Hepatocyte (in vitro differentiated cells): ENCODE data around the gene NRP1. TPM values are rescaled to one million over a fixed set of nuclear protein-coding genes. Genes with fewer than 3 reads are reported as not detected.
"Not testable (repeated sequence)": the region's sequence is repeated elsewhere in the genome, so short reads cannot be mapped to it uniquely, and the experiment has no call there.

Source experiments
- DNase-seq: peaks from one replicate; pipeline ENCODE4 v3.0.0-alpha.2; 2016; ENCODE audit warnings: low spot score
- H2AFZ ChIP-seq: fragments of 200-600 bp; sonication (generic); 2 replicates; pipeline ENCODE4 v1.6.0; 2016; ENCODE audit warnings: antibody characterized with exemption, mild to moderate bottlenecking
- H3K27ac ChIP-seq: fragments of 200-600 bp; sonication (generic); 2 replicates; pipeline ENCODE4 v1.5.1; 2016; ENCODE audit warnings: mild to moderate bottlenecking
- H3K27me3 ChIP-seq: fragments of 200-600 bp; sonication (generic); 2 replicates; pipeline ENCODE4 v1.6.1; 2016
- H3K36me3 ChIP-seq: fragments of 200-600 bp; sonication (generic); replicated peaks from 2 replicates; pipeline ENCODE4 v1.5.1; 2016; ENCODE audit warnings: low read depth; ENCODE audit not compliant: insufficient read depth
- H3K4me1 ChIP-seq: fragments of 200-600 bp; sonication (generic); 2 replicates; pipeline ENCODE4 v1.5.1; 2016; ENCODE audit warnings: mild to moderate bottlenecking, moderate library complexity; ENCODE audit not compliant: insufficient read depth
- H3K4me2 ChIP-seq: fragments of 200-600 bp; sonication (generic); 2 replicates; pipeline ENCODE4 v1.6.0; 2016
- H3K4me3 ChIP-seq: fragments of 200-600 bp; sonication (generic); 2 replicates; pipeline ENCODE4 v1.5.1; 2016; ENCODE audit warnings: mild to moderate bottlenecking
- H3K79me2 ChIP-seq: fragments of 200-600 bp; sonication (generic); 2 replicates; pipeline ENCODE4 v1.6.0; 2017; ENCODE audit warnings: mild to moderate bottlenecking
- H3K9me2 ChIP-seq: fragments of 200-600 bp; sonication (generic); replicated peaks from 2 replicates; pipeline ENCODE4 v1.6.0; 2017; ENCODE audit warnings: mild to moderate bottlenecking; ENCODE audit not compliant: insufficient read depth
- H3K9me3 ChIP-seq: fragments of 200-600 bp; sonication (generic); 2 replicates; pipeline ENCODE4 v1.5.1; 2016; ENCODE audit warnings: low read depth, mild to moderate bottlenecking
- H4K20me1 ChIP-seq: fragments of 200-600 bp; sonication (generic); 2 replicates; pipeline ENCODE4 v1.6.0; 2016; ENCODE audit warnings: mild to moderate bottlenecking; ENCODE audit not compliant: insufficient read depth, poor library complexity, severe bottlenecking
- CTCF ChIP-seq: fragments of 200-600 bp; sonication (generic); IDR thresholded peaks from 2 replicates; pipeline ENCODE4 v1.5.1; 2016; ENCODE audit warnings: antibody characterized with exemption, mild to moderate bottlenecking; ENCODE audit not compliant: poor library complexity
- EZH2 ChIP-seq: fragments of 200-600 bp; sonication (generic); IDR thresholded peaks from 2 replicates; pipeline ENCODE4 v1.6.1; 2016; ENCODE audit warnings: antibody characterized with exemption, mild to moderate bottlenecking, borderline replicate concordance
- EZH2phosphoT487 ChIP-seq: fragments of 200-600 bp; sonication (generic); IDR thresholded peaks from one replicate; pipeline ENCODE4 v1.6.1; 2018; ENCODE audit warnings: antibody characterized with exemption, mild to moderate bottlenecking, low read depth, moderate library complexity; ENCODE audit not compliant: unreplicated experiment, severe bottlenecking
- WGBS: methylation state at CpG from one replicate; pipeline ENCODE4 v1.1.6; 2016; ENCODE audit warnings: low lambda C conversion rate; ENCODE audit errors: missing lambda C conversion rate; 5-methylcytosine and 5-hydroxymethylcytosine counted together
- polyA plus RNA-seq: library from polyadenylated mRNA; unstranded; fragments of >200 nt; fragmentation: Nextera tagmentation; extraction: Ambion mirVana; gene quantifications from 2 replicates; pipeline ENCODE4 v1.2.1, GENCODE V29; 2016
- total RNA-seq: library from RNA; depleted of rRNA; stranded (reverse); fragments of >200 nt; gene quantifications from 2 replicates; pipeline ENCODE4 v1.2.3, GENCODE V29; 2014

The NRP1 gene
- total and polyA plus RNA-seq, 2 experiments from 2014 or later: 32.2 to 46.9 TPM

- TF ChIP-seq CTCF (no peak), EZH2phosphoT487 (no peak), EZH2 (no peak)
- WGBS: 79% methylated on average over 3 of the region's 3 CpGs
- Histone ChIP-seq H2AFZ (no peak overlapping the region), H3K27me3 (no peaks in the 10 kb centered on the region), H3K4me2 (no peak overlapping the region), H3K27ac (no peak overlapping the region), H3K79me2 (no peaks in the 10 kb centered on the region), H3K9me3 (no peaks in the 10 kb centered on the region), H3K9me2 (no peaks in the 10 kb centered on the region), H3K36me3 (no peaks in the 10 kb centered on the region), H4K20me1 (no peaks in the 10 kb centered on the region), H3K4me1 (peaks cover 9% of the 10 kb centered on the region), H3K4me3 (no peak overlapping the region)
- no peak for DNase-seq
Observed at GRCh38 chr10:33141251-33141650, 193.2 kb downstream of the NRP1 start.

DNA sequence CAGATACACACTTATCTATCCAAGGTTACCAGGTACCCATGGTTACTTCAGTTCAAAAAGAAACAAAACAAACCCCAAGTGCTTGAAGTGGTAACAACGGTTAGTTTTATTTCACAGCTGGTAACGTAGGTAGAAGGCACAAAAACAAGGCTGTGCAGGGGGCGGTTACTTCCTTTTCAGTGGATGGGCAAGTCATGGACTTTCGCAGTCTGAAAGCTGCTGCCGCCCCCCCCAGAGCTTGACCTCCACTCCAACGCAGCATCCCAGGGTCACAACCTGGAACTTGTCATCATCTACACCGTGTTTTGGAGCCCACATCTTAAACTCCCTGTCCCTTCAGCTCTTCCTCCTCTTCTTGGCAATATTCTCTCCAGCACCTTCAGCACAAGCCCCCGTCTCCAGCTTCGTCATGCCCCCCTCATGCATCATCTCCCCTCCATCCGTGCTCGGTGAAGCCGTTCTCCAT is 195.3 kb downstream of the NRP1 start:
- Histone ChIP-seq H3K4me3 (no peak overlapping the region), H3K27me3 (no peaks in the 10 kb centered on the region), H3K36me3 (no peaks in the 10 kb centered on the region), H3K79me2 (no peaks in the 10 kb centered on the region), H4K20me1 (no peaks in the 10 kb centered on the region), H3K4me2 (no peak overlapping the region), H2AFZ (no peak overlapping the region), H3K4me1 (peaks cover 16% of the 10 kb centered on the region), H3K9me2 (no peaks in the 10 kb centered on the region), H3K9me3 (no peaks in the 10 kb centered on the region), H3K27ac (no peak overlapping the region)
- DNase-seq: no peak
- TF ChIP-seq CTCF (no peak), EZH2phosphoT487 (no peak), EZH2 (no peak)
- 88% methylated on average over 12 of the region's 12 CpGs for WGBS

GRCh38 chr10:33138686-33139085 is 195.8 kb downstream of the NRP1 start:
- 86% methylated on average over 10 of the region's 10 CpGs for WGBS
- H2AFZ ChIP-seq, H3K27ac ChIP-seq, H3K9me3 ChIP-seq, H3K9me2 ChIP-seq, H4K20me1 ChIP-seq, H3K36me3 ChIP-seq, H3K4me2 ChIP-seq, H3K4me3 ChIP-seq, DNase-seq, H3K79me2 ChIP-seq, H3K27me3 ChIP-seq: not testable (repeated sequence)
- peaks cover 17% of the 10 kb centered on the region for H3K4me1 ChIP-seq

DNA sequence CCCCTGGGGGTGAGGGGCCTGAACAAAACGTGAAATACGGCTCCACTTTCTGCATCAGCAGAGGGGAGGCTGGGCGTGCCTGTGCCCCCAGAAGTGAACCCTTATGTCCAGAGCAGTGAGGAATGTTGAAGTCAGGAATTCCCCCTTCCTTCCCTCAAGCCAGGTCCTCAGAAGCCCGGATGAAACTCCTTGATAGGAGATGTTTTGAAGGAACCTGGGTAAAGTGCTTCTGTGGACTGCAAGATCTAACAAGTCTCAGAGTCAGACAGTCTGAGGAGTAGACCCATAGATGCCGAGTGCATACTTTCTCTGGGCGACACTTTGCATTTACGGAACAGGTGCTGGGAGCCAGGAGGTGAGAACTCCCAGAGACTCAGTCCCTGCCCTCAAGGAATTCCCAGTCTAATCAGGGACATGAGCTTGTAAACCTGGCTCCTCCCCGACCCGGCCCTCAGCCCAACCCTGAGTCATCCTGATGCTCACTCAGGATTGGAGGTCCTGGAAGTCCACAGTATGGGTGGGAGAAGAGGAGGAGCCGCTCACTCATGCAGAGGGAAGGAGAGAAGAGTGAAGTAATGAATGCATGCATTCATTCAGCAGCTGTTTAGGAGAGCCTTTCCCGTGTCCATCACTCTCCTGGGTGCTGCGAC is 197.0 kb downstream of the NRP1 start:
- H3K79me2 ChIP-seq: no peaks in the 10 kb centered on the region
- no peaks in the 10 kb centered on the region for H4K20me1 ChIP-seq
- no peaks in the 10 kb centered on the region for H3K36me3 ChIP-seq
- H3K4me2 ChIP-seq: no peak overlapping the region
- no peaks in the 10 kb centered on the region for H3K27me3 ChIP-seq
- H3K9me2 ChIP-seq: no peaks in the 10 kb centered on the region
- no peak for DNase-seq
- no peaks in the 10 kb centered on the region for H3K9me3 ChIP-seq
- TF ChIP-seq CTCF: no peak
- TF ChIP-seq EZH2phosphoT487: no peak
- TF ChIP-seq EZH2: no peak
- H3K4me1 ChIP-seq: peaks cover 22% of the 10 kb centered on the region
- H3K27ac ChIP-seq: peak overlapping the region; percentile 93
- WGBS: 93% methylated on average over 12 of the region's 12 CpGs
- H3K4me3 ChIP-seq: no peak overlapping the region
- H2AFZ ChIP-seq: no peak overlapping the region
